MG63 (cell line): Measurements from ENCODE around the gene TUFT1. TPM values are rescaled to one million over a fixed set of nuclear protein-coding genes. Genes with fewer than 3 reads are reported as not detected.

Experiments
- DNase-seq: peaks from one replicate; pipeline ENCODE4 v3.0.0-alpha.2; 2020
- H3K27me3 ChIP-seq: fragments of 250-450 bp; sonication (Bioruptor Pico); 2 replicates; pipeline ENCODE4 v1.5.1; 2020; ENCODE audit warnings: mild to moderate bottlenecking, moderate library complexity
- H3K36me3 ChIP-seq: fragments of 250-450 bp; sonication (Bioruptor Pico); 2 replicates; pipeline ENCODE4 v1.5.1; 2020; ENCODE audit warnings: mild to moderate bottlenecking, moderate library complexity
- H3K4me3 ChIP-seq: fragments of 250-450 bp; sonication (Bioruptor Pico); 2 replicates; pipeline ENCODE4 v1.5.1; 2020; ENCODE audit warnings: mild to moderate bottlenecking, moderate library complexity
- H3K9me3 ChIP-seq: fragments of 250-450 bp; sonication (Bioruptor Pico); 2 replicates; pipeline ENCODE4 v1.5.1; 2020; ENCODE audit warnings: mild to moderate bottlenecking, moderate library complexity
- total RNA-seq: library from RNA; depleted of rRNA; stranded (reverse); fragments of >200 nt; shearing (Covaris generic); gene quantifications from 2 replicates; pipeline ENCODE4 v1.2.3, GENCODE V29; 2014; ENCODE audit warnings: low replicate concordance; rRNA removed

TUFT1 gene, protein sequence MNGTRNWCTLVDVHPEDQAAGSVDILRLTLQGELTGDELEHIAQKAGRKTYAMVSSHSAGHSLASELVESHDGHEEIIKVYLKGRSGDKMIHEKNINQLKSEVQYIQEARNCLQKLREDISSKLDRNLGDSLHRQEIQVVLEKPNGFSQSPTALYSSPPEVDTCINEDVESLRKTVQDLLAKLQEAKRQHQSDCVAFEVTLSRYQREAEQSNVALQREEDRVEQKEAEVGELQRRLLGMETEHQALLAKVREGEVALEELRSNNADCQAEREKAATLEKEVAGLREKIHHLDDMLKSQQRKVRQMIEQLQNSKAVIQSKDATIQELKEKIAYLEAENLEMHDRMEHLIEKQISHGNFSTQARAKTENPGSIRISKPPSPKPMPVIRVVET
- 18.8 and 19.8 TPM in 2 replicates for total RNA-seq

DNA sequence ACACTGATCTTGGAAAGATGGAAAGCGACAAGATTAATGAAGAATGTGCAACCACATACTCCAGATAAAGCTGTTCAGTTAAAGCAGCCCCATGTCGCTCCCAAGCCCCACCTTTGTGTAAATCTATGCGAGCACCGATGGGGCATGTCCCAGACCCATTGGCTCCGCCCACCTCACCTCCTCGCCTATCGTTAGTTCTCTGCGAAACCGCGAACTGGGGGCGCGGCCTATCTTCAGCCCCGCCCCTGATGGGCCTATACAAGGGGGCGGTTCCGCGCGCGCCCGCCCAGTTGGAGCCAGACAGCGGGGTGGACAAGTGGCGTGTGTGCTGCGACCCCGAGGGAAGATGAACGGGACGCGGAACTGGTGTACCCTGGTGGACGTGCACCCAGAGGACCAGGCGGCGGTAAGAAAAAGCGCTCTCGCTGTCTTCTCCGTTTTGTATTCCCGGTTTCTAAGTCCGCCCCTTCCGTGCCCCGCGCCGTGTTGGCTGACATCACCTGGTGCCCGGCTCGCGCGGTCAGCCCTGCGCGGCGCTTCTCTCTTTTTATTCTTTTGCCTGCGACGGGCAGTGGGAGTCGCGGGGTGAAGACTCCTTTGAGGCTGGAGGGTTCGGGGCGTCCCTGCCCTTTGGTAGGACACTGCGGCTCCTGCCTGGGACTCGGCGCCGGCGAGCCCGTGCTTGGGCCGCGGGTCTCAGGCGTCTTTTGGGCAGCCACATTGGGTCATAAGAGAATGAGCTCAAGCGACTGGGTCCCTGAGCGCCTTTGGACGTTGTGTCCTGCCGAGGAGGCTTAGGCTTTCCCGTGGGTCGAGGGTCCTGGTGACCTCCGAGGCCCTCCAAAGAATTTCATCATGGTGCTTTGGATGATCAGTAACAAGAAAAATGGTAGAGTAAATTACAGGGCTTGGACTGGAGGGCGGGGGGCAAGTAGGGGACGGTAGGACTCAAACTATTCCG, at the start of gene TUFT1:
TSS of gene TUFT1 (plus strand) at position 289 of the 961 bp plus-strand sequence. CDS start at position 347, 58 bp downstream.
- Histone ChIP-seq H3K9me3 (no peaks in the 10 kb centered on the region), H3K36me3 (no peaks in the 10 kb centered on the region), H3K27me3 (no peaks in the 10 kb centered on the region), H3K4me3 (peak within 1 kb of the TSS; percentile 77)
- peak; percentile 96 for DNase-seq

DNA sequence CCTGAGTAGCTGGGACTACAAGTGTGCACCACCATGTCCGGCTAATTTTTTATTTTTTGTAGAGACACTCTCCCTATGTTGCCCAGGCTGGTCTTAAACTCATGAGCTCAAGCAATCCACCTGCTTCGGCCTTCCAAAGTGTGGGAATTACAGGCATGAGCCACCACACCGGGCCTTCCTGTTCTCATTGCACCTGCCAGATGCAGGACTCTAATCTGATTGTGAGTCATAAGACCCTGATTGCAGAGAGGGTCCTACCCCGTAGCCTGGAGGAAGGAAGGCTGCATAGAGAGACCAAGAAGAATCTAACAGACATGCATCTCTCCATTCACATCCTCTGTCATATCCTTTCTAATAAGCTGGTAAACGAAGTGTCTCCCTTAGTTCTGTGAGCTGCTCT, 48.5 kb upstream of the TUFT1 start:
- H3K27me3 ChIP-seq: no peaks in the 10 kb centered on the region
- no peaks in the 10 kb centered on the region for H3K36me3 ChIP-seq
- no peak for DNase-seq
- H3K4me3 ChIP-seq: no peak overlapping the region
- H3K9me3 ChIP-seq: no peaks in the 10 kb centered on the region

DNA sequence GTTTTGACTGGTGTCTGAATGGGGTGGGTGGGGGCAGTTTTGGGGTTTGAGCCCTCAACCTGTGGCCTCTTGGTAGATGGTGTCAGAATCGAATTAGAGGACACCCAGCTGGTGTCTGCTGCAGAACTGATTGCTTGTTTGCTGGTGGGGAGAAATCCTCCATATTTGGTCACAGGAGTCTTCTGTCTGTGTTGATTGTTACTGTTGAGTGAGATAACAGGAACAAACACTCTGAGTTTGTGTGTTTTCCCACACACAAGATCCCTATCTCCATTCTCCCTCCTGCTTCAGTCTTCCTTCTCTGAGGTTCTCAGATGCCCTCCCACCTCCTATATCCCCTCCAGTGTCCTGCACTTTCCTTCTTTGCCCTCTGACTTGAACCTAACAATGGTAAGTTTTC, 48.0 kb upstream of the TUFT1 start:
- DNase-seq: no peak
- Histone ChIP-seq H3K36me3 (no peaks in the 10 kb centered on the region), H3K27me3 (no peaks in the 10 kb centered on the region), H3K9me3 (no peaks in the 10 kb centered on the region), H3K4me3 (no peak overlapping the region)

DNA sequence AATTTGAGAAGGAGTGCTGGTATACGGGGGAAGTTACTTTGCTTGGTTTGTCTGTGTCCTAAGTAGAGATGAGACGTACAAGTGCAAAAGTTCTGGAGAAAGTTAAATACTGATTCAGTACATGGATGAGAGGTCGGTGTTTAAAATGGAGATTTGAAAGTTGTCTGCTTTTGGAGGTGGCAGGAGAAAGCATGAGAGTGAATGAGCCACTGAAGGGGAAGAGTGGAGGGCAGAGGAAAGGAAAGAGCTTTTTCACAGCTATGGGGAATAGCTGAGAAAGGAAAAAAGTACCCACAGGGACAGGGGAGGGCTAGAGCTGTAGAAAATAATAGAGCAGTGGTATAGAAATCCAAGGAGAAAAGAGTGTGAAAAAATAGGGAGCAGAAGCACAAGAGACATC, 47.1 kb upstream of the TUFT1 start:
- Histone ChIP-seq H3K27me3 (no peaks in the 10 kb centered on the region), H3K9me3 (no peaks in the 10 kb centered on the region), H3K4me3 (no peak overlapping the region), H3K36me3 (no peaks in the 10 kb centered on the region)
- DNase-seq: no peak

DNA sequence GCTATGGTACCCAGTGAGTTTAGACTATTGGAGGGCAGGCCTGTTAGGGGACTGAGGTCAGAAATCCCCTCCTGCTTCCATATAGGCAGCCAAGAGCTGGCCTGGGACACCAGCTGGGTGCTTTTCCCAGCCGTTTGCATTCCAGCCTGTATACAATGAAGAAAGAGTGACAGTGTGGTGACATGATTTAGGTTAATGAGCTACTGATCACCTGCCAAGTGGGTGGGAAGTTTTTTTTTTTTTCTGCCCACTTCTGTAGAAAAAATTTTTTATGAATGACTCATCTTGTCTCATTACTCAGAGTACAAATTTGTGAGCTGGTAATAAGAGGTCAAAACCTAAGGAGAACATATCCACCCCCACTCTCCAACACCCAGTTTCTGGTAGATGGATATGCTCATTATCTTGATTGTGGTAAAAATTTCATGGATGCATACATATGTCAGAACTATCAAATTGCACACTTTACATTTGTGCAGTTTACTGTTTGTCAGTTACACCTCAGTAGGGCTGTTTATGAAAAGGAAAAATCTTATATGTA, 45.3 kb upstream of the TUFT1 start:
- H3K27me3 ChIP-seq: no peaks in the 10 kb centered on the region
- no peaks in the 10 kb centered on the region for H3K9me3 ChIP-seq
- H3K36me3 ChIP-seq: no peaks in the 10 kb centered on the region
- DNase-seq: peak; percentile 51
- H3K4me3 ChIP-seq: no peak overlapping the region

DNA sequence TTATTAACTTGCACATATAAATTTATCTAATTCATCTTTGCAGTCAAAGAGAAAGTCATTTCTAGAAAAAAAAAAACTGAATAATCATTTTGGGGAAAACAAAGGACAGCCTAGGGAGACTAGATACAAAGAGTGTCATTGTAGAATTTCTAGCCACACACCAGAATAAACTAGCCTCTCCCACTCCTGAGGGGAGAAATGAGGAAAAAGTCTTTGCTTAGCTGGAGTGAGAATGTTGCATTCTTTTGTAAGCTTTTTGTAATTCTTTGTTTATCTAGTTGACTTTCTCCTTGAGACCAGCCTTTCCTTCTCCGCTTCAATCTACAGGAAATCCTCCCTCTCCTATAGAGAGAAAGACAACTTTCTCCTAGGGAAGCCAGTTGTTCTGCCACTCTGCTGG, 44.8 kb upstream of the TUFT1 start:
- DNase-seq: no peak
- no peaks in the 10 kb centered on the region for H3K36me3 ChIP-seq
- no peak overlapping the region for H3K4me3 ChIP-seq
- H3K27me3 ChIP-seq: no peaks in the 10 kb centered on the region
- H3K9me3 ChIP-seq: no peaks in the 10 kb centered on the region

DNA sequence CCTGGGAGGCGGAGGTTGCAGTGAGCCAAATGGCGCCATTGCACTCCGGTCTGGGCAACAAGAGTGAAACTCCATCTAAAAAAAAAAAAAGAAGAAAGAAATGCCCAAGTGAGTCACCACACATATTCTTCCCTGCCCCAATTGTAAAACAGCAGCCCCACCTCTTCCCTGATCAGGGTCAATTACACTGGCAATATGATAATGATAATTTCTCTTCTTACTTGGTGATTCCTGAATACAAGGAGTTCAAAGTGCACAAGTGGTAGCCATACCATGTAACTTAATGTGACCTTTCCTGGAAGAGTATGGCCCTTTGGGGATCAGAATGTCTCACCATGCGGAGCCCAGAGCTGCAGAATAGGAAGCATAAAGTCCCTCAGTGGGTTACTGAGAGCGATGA, 40.7 kb upstream of the TUFT1 start:
- Histone ChIP-seq H3K9me3 (no peaks in the 10 kb centered on the region), H3K36me3 (no peaks in the 10 kb centered on the region), H3K4me3 (no peak overlapping the region), H3K27me3 (no peaks in the 10 kb centered on the region)
- DNase-seq: no peak

DNA sequence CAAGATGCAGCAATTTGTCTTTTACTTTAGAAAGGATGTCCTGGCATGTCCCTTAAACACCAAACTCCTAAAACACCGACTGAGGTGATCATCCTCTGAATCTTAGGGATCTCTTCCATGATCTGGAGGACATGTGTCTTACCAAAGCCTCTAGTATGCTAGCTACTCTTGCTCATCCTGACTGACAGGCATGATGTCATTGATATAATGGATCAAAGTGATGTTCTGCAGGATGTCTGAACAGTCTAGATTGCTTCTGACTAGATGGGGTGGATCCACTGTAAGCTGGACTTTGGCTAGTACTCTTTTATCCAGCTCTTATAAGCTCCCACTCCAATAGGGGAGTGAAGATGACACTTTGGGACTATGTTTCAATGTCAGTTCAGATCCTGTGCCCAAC, 40.2 kb upstream of the TUFT1 start:
- no peaks in the 10 kb centered on the region for H3K27me3 ChIP-seq
- no peaks in the 10 kb centered on the region for H3K36me3 ChIP-seq
- no peak overlapping the region for H3K4me3 ChIP-seq
- DNase-seq: no peak
- no peaks in the 10 kb centered on the region for H3K9me3 ChIP-seq

DNA sequence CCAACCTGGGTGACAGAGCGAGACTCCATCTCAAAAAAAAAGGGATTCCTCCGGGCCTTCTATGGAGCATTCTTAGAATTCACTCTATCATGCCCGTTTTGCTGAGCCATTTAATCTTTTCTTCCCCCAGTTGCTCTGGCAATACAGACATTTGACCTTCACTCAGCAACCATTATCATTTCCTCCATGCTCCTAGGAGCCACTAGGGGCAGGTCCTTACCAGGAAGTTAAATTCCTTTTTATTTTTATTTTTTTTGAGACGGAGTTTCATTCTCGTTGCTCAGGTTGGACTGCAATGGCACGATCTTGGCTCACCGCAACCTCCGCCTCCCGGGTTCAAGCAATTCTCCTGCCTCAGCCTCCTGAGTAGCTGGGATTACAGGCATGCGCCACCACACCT, 38.6 kb upstream of the TUFT1 start:
- DNase-seq: no peak

DNA sequence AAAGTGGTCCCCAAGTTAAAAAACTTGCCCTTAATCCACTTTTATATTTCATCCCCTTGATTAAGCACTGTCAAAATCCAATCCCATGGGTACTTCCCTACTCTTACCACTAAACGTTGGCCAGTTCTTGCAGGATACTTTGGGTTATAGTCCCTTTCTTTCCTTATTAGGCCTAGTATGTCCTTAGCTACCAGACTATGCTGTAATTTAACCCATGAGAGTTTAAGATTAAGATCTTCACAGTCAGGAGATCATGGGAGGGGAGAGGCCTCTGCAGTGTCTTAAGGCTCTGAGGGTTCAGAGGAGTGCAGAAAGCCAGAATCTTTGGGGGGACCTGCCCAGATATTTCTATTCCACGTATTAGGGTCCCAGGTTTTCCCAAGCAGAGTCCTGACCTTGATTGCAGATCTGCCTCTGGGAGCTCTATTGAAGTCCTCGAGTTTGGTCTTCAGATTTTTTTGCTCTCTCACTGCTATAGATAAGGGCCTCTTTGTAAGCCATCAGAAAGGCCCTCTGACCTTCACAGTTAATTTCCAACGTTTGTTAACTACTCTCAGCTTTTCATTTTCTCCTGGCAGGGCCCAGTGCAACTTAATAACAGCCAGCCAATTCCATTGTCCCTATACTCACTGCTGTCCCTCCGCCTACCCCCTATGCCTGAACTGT, 37.9 kb upstream of the TUFT1 start:
- Histone ChIP-seq H3K36me3 (no peaks in the 10 kb centered on the region), H3K4me3 (no peak overlapping the region), H3K9me3 (no peaks in the 10 kb centered on the region), H3K27me3 (no peaks in the 10 kb centered on the region; the same call in 1 of the 2 replicates)
- DNase-seq: no peak

More for the DNA sequence above, 38.6 kb upstream of the TUFT1 start:
- no peaks in the 10 kb centered on the region; the same call in 1 of the 2 replicates for H3K27me3 ChIP-seq
- no peaks in the 10 kb centered on the region for H3K36me3 ChIP-seq
- H3K4me3 ChIP-seq: no peak overlapping the region
- no peaks in the 10 kb centered on the region for H3K9me3 ChIP-seq

DNA sequence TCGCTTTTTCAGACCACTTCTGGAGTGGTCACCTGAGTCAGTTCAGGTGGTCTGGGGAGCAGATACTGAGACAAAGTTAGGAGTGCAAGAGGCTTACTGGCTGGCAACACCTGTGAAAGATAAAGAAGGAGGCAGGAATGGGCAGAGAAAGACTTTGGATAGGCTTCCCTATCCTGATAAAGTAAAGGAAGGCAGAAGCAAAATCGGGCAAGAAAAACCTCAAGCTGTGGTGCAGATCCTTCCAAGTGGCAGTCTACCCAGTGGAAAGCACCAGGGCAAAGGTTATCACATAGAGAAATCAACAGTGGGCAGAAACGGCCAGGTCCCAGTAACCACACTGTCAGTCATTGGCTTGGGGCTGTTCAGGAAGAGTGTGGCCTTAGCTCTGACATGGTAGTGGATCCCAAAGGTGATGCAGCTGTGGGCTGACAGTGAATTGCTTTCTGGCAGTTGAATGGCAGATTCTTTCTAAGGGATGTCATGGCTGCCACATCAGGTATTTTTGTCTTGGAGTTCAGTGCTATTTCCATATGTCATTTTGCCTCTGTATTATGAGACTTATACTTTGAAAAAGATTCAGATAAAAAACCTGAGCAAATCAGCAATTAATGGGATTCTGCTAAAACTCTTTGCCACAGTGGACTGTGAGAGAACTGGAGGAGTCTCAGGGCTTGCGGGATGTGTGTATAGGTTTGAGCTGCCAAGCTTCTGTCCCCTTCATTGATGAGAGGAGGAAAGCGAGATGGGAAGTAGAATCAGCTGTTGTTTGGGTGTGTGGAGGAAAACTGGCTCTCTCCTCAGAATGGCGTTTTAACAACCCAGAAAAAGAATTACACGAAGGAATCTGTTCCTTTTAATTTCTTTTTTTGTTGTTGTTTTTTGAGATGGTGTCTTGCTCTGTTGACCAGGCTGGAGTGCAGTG, 37.0 kb upstream of the TUFT1 start:
- H3K4me3 ChIP-seq: no peak overlapping the region
- H3K36me3 ChIP-seq: no peaks in the 10 kb centered on the region
- no peaks in the 10 kb centered on the region; the same call in 1 of the 2 replicates for H3K27me3 ChIP-seq
- DNase-seq: no peak
- no peaks in the 10 kb centered on the region for H3K9me3 ChIP-seq

DNA sequence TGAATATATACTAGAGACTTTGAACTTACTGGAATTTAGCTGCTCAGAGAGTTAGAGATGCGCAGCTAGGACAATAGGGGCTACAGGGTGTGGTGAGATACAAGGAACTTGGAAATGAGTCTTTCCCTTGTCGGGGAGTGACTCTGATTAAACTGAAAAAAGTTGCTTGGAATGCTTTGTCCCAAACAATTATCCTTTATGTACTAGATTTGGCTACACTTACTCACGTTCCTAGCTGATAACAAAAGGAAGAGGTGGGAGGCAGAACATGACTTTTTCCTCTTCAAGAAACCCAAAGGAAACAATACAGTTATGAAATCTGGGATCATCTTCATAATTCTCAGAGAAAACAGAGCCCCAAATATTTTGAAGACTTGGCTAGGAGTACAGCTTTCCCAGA, 35.9 kb upstream of the TUFT1 start:
- H3K4me3 ChIP-seq: no peak overlapping the region
- H3K27me3 ChIP-seq: no peaks in the 10 kb centered on the region; the same call in 1 of the 2 replicates
- no peaks in the 10 kb centered on the region for H3K36me3 ChIP-seq
- DNase-seq: no peak
- no peaks in the 10 kb centered on the region for H3K9me3 ChIP-seq

DNA sequence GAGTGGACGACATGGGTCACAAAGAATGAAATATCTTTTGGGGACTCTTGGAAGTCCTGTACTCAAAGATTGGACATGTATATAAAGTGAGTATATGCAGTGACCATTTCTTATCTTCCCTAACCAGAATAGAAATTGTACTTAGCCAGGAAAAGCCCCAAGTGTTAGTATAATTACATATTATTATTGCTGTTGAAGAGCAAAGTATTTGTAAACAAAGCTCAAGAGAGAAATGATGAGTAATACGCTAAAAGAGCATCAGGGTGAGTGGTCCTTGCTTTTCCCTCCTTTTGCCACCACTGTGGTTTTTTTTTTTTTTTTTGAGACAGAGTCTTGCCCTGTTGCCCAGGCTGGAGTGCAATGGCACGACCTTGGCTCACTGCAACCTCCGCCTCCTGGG, 35.4 kb upstream of the TUFT1 start:
- no peaks in the 10 kb centered on the region for H3K36me3 ChIP-seq
- H3K9me3 ChIP-seq: no peaks in the 10 kb centered on the region
- no peak overlapping the region for H3K4me3 ChIP-seq
- H3K27me3 ChIP-seq: no peaks in the 10 kb centered on the region; the same call in 1 of the 2 replicates
- DNase-seq: no peak

DNA sequence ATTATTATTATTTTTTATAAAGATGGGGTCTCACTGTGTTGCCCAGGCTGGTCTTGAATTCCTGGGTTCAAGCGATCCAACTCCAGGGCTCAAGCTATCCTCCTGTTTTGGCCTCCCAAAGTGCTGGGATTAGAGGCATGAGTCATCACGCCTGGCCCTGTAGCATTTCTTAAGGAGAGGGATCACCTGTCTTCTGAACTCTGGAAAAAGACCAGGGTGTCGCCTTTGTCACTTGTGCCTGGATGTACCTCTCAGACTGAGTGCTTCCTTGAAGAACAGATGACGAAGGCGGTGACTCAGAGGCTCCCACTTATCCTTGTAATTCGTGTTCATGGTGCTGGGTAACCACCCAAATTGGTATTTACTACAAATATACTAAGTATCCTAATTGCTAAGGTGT, 31.3 kb upstream of the TUFT1 start:
- DNase-seq: peak; percentile 6
- no peaks in the 10 kb centered on the region for H3K9me3 ChIP-seq
- peaks cover 32% of the 10 kb centered on the region for H3K27me3 ChIP-seq

DNA sequence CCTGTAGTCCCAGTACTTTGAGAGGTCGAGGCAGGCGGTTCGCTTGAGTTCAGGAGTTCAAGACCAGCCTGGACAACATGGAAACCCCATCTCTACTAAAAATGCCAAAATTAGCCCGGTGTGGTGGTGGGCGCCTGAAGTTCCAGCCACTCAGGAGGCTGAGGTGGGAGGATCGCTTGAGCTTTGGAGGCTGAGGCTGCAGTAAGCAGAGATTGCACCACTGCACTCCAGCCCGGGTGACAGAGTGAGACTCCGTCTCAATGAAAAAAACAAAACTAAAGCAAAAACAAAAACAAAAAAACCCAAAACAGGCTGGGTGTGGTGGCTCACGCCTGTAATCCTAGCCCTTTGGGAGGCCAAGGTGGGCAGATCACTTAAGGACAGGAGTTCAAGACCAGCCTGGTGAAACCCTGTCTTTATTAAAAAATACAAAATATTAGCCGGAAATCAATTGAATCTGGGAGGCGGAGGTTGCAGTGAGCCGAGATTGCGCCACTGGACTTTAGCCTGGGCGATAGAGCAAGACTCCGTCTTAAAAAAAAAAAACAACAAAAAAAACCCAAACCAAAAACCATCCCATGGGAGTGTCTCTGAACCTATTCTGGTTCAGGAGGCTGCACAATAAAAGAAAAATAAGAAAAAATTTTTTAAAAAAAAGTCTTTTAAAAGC, 30.6 kb upstream of the TUFT1 start:
- Histone ChIP-seq H3K27me3 (peaks cover 32% of the 10 kb centered on the region), H3K36me3 (no peaks in the 10 kb centered on the region), H3K4me3 (no peak overlapping the region), H3K9me3 (no peaks in the 10 kb centered on the region)
- DNase-seq: no peak

More for the DNA sequence above, 31.3 kb upstream of the TUFT1 start:
- Histone ChIP-seq H3K36me3 (no peaks in the 10 kb centered on the region), H3K4me3 (no peak overlapping the region)
